Keratinocyte (primary cell): Measurements from ENCODE around the gene GEN1.

Source experiments
- EZH2 ChIP-seq: IDR thresholded peaks from one replicate; pipeline ENCODE4 v1.6.1; 2012; ENCODE audit warnings: inconsistent platforms, mild to moderate bottlenecking, low read length, moderate library complexity
- TF ChIP-seq, protein P1 (sequence below), 3 experiments: IDR thresholded peaks in 1 of 3; conservative IDR thresholded peaks in 1 of 3; optimal IDR thresholded peaks in 1 of 3; 2 replicates in 2 of 3; 3 replicates in 1 of 3; pipeline versions ENCODE3 to v1.5.1; 2011; ENCODE audit warnings: low read length in 3 of 3, mild to moderate bottlenecking in 3 of 3, moderate library complexity in 2 of 3, control low read depth in 1 of 3, inconsistent platforms in 1 of 3; ENCODE audit not compliant: insufficient read depth in 2 of 3; ENCODE audit errors: extremely low read depth in 1 of 3

DNA sequence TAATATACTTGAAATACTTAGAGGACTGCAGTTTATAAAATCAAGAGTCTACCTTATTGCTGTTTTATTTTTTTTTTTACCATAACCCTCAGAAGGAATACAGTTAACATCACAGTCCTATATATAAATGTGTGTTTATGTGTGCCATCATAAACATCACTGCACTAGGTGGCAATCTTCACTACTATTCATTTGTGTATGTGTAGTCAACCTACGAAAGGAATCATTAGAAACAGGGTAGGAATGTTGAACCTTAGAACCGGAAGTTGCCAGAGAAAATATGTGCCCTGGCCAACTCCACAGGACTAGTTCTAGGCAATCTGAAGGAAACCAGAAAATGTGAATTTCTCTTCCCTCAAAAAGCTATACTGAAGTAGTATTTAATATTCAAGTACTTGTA lies 3.4 kb downstream of the GEN1 start:
- TF ChIP-seq, protein P1, sequence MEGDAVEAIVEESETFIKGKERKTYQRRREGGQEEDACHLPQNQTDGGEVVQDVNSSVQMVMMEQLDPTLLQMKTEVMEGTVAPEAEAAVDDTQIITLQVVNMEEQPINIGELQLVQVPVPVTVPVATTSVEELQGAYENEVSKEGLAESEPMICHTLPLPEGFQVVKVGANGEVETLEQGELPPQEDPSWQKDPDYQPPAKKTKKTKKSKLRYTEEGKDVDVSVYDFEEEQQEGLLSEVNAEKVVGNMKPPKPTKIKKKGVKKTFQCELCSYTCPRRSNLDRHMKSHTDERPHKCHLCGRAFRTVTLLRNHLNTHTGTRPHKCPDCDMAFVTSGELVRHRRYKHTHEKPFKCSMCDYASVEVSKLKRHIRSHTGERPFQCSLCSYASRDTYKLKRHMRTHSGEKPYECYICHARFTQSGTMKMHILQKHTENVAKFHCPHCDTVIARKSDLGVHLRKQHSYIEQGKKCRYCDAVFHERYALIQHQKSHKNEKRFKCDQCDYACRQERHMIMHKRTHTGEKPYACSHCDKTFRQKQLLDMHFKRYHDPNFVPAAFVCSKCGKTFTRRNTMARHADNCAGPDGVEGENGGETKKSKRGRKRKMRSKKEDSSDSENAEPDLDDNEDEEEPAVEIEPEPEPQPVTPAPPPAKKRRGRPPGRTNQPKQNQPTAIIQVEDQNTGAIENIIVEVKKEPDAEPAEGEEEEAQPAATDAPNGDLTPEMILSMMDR (optimal IDR thresholded peaks at IDR 0.05 in 1 of 3, IDR thresholded peaks at IDR 0.05 in 1 of 3, conservative IDR thresholded peaks at IDR 0.05 in 1 of 3; ENCODE audit: extremely low read depth in 1 of 3, insufficient read depth in 2 of 3, low read length in 3 of 3): peak in 1 of 3 experiments; percentile 4
- no peak for TF ChIP-seq EZH2
